WTC11 (cell line): Measurements from ENCODE around the gene SETDB1. TPM values are rescaled to one million over a fixed set of nuclear protein-coding genes. Genes with fewer than 3 reads are reported as not detected.

ENCODE experiments used
- ATAC-seq: fragments of 200-7000 bp; cut with Tn5 transposase; 2 replicates; pipeline ENCODE4 v1.10.0; 2021; ENCODE audit warnings: mild to moderate bottlenecking, moderate library complexity
- CTCF ChIA-PET: fragments of 300-600 bp; sonication (Branson Sonifier 250); formaldehyde crosslinking; loops from one replicate; lab custom pipeline; 2021; ENCODE audit warnings: antibody characterized with exemption; lab: Charles Lee
- POLR2A ChIA-PET: fragments of 350-600 bp; sonication (Branson Sonifier 250); formaldehyde crosslinking; loops from one replicate; lab custom pipeline; 2021; ENCODE audit warnings: antibody characterized with exemption; lab: Charles Lee
- DNase-seq: peaks from one replicate; pipeline ENCODE4 v3.0.0; 2021; ENCODE audit warnings: low spot score
- H3K27ac Mint-ChIP-seq: 2 replicates; pipeline ENCODE4 v1.8.0; 2021; ENCODE audit warnings: mixed read lengths
- H3K27me3 Mint-ChIP-seq: 2 replicates; pipeline ENCODE4 v1.8.0; 2021; ENCODE audit warnings: low read depth, mild to moderate bottlenecking, moderate library complexity, mixed read lengths
- H3K36me3 Mint-ChIP-seq: 2 replicates; pipeline ENCODE4 v1.8.0; 2021; ENCODE audit warnings: mixed read lengths
- H3K4me1 Mint-ChIP-seq: 2 replicates; pipeline ENCODE4 v1.8.0; 2022; ENCODE audit warnings: mixed read lengths
- H3K4me3 Mint-ChIP-seq: 2 replicates; pipeline ENCODE4 v1.8.0; 2021; ENCODE audit warnings: mild to moderate bottlenecking, moderate library complexity, mixed read lengths
- H3K9me3 Mint-ChIP-seq: 2 replicates; pipeline ENCODE4 v1.8.0; 2021; ENCODE audit warnings: mixed read lengths
- ELF4 ChIP-seq: sonication (generic); formaldehyde crosslinking; IDR thresholded peaks from 2 replicates; pipeline ENCODE4 v1.8.1; 2022; ENCODE audit warnings: low read depth, mild to moderate bottlenecking, moderate library complexity, missing genetic modification reagents
- GRHL2 ChIP-seq: fragments of 250-450 bp; sonication (Bioruptor Pico); IDR thresholded peaks from 2 replicates; pipeline ENCODE4 v1.8.0; 2022; ENCODE audit warnings: mild to moderate bottlenecking, moderate library complexity; ENCODE audit not compliant: insufficient replicate concordance, severe bottlenecking
- HMGA2 ChIP-seq: fragments of 250-450 bp; sonication (Bioruptor Pico); IDR thresholded peaks from 2 replicates; pipeline ENCODE4 v1.4.0; 2021; ENCODE audit warnings: mild to moderate bottlenecking, moderate library complexity
- NFE2L1 ChIP-seq: sonication (generic); formaldehyde crosslinking; IDR thresholded peaks from 2 replicates; pipeline ENCODE4 v1.8.1; 2023; ENCODE audit warnings: missing genetic modification reagents
- SOX15 ChIP-seq: fragments of 250-450 bp; sonication (Bioruptor Pico); IDR thresholded peaks from 2 replicates; pipeline ENCODE4 v1.9.0; 2021; ENCODE audit warnings: mild to moderate bottlenecking
- TCF7 ChIP-seq: sonication (generic); formaldehyde crosslinking; IDR thresholded peaks from 2 replicates; pipeline ENCODE4 v1.8.0; 2022; ENCODE audit warnings: mild to moderate bottlenecking, low read depth, missing genetic modification reagents, moderate library complexity
- total RNA-seq: library from RNA; stranded (reverse); gene quantifications from 3 replicates; pipeline ENCODE4 v1.2.3, GENCODE V29; 2021
- TF ChIP-seq, protein P1 (sequence below): sonication (generic); formaldehyde crosslinking; IDR thresholded peaks from 2 replicates; pipeline ENCODE4 v1.8.1; 2022; ENCODE audit warnings: low read depth, missing genetic modification reagents, borderline replicate concordance
- TF ChIP-seq, protein P2 (sequence below): fragments of 250-450 bp; sonication (Bioruptor Pico); conservative IDR thresholded peaks from 2 replicates; pipeline ENCODE4 v1.9.0; 2021; ENCODE audit warnings: mild to moderate bottlenecking
- TF ChIP-seq, protein P3 (sequence below): sonication (generic); formaldehyde crosslinking; IDR thresholded peaks from 2 replicates; pipeline ENCODE4 v1.8.1; 2023; ENCODE audit warnings: mild to moderate bottlenecking, missing genetic modification reagents
- TF ChIP-seq, protein P4 (sequence below): sonication (generic); formaldehyde crosslinking; IDR thresholded peaks from 2 replicates; pipeline ENCODE4 v1.8.1; 2023; ENCODE audit warnings: mild to moderate bottlenecking, missing genetic modification reagents, moderate library complexity
- TF ChIP-seq, protein P5 (sequence below): fragments of 250-450 bp; sonication (Bioruptor Pico); IDR thresholded peaks from 2 replicates; pipeline ENCODE4 v1.9.0; 2021; ENCODE audit warnings: mild to moderate bottlenecking
- TF ChIP-seq, protein P6 (sequence below): sonication (generic); formaldehyde crosslinking; IDR thresholded peaks from 2 replicates; pipeline ENCODE4 v1.8.0; 2023; ENCODE audit warnings: missing genetic modification reagents, mild to moderate bottlenecking, borderline replicate concordance
- TF ChIP-seq, protein P7 (sequence below): sonication (generic); formaldehyde crosslinking; IDR thresholded peaks from 2 replicates; pipeline ENCODE4 v1.8.1; 2022; ENCODE audit warnings: low read depth, mild to moderate bottlenecking, moderate library complexity, missing genetic modification reagents, borderline replicate concordance
- TF ChIP-seq, protein P8 (sequence below): sonication (generic); formaldehyde crosslinking; IDR thresholded peaks from 2 replicates; pipeline ENCODE4 v1.8.1; 2023; ENCODE audit warnings: mild to moderate bottlenecking, missing genetic modification reagents

The SETDB1 gene
- total RNA-seq, 1 experiment from 2014 or later: 53.1 TPM

DNA sequence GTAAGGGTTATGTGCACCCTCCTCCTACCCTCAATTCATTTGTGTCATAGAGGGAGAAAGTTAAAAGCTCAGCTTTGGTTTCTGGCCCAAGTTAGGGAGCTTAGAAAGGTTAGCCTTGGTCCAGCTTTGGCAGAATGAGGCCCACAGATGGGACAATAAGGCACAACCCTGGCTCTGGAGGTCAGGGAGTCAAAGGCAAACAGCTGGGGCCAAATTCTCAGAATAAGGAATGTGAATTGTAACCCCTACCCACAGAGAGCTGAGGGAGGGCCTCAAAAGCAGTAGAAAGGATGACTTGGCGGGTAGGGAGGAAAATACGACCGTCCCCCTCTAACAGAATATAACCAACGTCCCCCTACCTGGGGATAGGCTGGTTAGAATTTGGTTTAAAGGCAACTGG lies 39.4 kb downstream of the SETDB1 start (continued):
- TF ChIP-seq, protein P1, sequence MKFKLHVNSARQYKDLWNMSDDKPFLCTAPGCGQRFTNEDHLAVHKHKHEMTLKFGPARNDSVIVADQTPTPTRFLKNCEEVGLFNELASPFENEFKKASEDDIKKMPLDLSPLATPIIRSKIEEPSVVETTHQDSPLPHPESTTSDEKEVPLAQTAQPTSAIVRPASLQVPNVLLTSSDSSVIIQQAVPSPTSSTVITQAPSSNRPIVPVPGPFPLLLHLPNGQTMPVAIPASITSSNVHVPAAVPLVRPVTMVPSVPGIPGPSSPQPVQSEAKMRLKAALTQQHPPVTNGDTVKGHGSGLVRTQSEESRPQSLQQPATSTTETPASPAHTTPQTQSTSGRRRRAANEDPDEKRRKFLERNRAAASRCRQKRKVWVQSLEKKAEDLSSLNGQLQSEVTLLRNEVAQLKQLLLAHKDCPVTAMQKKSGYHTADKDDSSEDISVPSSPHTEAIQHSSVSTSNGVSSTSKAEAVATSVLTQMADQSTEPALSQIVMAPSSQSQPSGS (CRISPR knock-in tag): no peak
- TF ChIP-seq ELF4 (CRISPR knock-in tag) (no peak), HMGA2 (CRISPR knock-in tag) (no peak), GRHL2 (no peak), TCF7 (CRISPR knock-in tag) (no peak)
- TF ChIP-seq, protein P2, sequence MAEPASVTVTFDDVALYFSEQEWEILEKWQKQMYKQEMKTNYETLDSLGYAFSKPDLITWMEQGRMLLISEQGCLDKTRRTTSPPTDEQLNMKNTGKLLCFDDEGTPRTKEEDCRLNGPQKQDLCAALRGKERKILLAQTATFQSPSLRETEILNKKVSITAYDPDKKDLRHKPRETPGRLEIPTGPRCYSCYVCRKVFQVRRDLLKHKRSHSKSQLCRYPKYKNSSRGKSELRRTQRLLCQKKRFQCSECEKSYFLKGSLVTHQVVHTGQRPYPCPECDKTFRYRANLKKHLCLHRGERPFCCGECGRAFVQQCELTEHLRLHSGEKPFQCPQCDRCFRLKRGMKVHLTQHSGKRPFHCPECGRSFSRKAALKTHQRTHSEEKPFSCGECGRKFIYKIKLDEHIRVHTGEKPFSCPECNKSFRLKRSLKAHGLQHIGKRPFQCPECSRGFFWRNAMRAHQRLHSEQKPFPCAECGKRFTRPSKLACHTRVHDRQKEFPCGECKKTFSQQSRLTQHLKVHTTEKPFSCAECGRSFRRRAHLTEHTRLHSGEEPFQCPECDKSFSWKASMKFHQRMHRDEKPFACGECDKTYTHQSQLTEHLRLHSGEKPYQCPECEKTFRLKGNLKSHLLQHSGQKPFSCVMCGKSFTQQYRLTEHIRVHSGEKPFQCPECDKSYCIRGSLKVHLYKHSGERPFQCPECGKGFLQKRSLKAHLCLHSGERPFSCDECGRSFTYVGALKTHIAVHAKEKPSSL (CRISPR knock-in tag): no peak
- TF ChIP-seq, protein P3, sequence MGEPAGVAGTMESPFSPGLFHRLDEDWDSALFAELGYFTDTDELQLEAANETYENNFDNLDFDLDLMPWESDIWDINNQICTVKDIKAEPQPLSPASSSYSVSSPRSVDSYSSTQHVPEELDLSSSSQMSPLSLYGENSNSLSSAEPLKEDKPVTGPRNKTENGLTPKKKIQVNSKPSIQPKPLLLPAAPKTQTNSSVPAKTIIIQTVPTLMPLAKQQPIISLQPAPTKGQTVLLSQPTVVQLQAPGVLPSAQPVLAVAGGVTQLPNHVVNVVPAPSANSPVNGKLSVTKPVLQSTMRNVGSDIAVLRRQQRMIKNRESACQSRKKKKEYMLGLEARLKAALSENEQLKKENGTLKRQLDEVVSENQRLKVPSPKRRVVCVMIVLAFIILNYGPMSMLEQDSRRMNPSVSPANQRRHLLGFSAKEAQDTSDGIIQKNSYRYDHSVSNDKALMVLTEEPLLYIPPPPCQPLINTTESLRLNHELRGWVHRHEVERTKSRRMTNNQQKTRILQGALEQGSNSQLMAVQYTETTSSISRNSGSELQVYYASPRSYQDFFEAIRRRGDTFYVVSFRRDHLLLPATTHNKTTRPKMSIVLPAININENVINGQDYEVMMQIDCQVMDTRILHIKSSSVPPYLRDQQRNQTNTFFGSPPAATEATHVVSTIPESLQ (CRISPR knock-in tag): no peak
- TF ChIP-seq, all 79 proteins: peak for 0

DNA sequence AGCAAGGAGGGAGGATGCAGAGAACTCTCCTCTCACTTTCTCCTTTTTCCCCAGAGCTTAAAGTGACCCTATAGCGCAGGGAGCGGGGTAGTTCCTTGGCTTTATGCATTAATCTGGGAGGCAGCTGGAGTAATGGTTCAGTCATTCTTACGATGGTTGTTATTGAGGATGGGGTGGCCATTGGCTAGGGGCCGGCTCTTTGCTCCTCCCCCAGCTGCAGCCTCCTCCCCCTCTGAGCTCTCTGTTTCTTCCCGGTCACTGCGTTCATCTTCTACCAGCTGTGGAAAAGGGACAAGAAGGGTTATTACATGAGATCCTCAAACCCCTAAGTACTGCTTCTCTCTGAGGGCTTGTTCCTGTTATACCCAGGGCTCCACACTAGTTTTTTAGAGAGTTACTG lies 39.8 kb downstream of the SETDB1 start:
- Mint-ChIP-seq H3K9me3 (no peaks in the 10 kb centered on the region), H3K36me3 (peaks cover 73% of the 10 kb centered on the region), H3K4me3 (no peak overlapping the region), H3K27ac (no peak overlapping the region), H3K4me1 (peaks cover 12% of the 10 kb centered on the region), H3K27me3 (no peaks in the 10 kb centered on the region)
- ATAC-seq (no peak; the same call in 1 of the 2 replicates), DNase-seq (no peak)
- POLR2A ChIA-PET: interaction anchor here (1.0 kb wide), 1 partner anchor 41 kb away, joined by 3 read pairs; the partner anchor contains the start of gene MINDY1
- CTCF ChIA-PET: interaction anchor here (0.7 to 1.4 kb wide), 4 partner anchors 13 to 41 kb away, joined by 3 to 5 read pairs (median 3); partner anchors contain the start of gene MINDY1
- TF ChIP-seq, protein P4, sequence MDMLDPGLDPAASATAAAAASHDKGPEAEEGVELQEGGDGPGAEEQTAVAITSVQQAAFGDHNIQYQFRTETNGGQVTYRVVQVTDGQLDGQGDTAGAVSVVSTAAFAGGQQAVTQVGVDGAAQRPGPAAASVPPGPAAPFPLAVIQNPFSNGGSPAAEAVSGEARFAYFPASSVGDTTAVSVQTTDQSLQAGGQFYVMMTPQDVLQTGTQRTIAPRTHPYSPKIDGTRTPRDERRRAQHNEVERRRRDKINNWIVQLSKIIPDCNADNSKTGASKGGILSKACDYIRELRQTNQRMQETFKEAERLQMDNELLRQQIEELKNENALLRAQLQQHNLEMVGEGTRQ (CRISPR knock-in tag): no peak
- TF ChIP-seq NFE2L1 (CRISPR knock-in tag) (no peak), SOX15 (no peak)
- TF ChIP-seq, protein P5, sequence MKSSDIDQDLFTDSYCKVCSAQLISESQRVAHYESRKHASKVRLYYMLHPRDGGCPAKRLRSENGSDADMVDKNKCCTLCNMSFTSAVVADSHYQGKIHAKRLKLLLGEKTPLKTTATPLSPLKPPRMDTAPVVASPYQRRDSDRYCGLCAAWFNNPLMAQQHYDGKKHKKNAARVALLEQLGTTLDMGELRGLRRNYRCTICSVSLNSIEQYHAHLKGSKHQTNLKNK (CRISPR knock-in tag): no peak
- TF ChIP-seq, protein P6, sequence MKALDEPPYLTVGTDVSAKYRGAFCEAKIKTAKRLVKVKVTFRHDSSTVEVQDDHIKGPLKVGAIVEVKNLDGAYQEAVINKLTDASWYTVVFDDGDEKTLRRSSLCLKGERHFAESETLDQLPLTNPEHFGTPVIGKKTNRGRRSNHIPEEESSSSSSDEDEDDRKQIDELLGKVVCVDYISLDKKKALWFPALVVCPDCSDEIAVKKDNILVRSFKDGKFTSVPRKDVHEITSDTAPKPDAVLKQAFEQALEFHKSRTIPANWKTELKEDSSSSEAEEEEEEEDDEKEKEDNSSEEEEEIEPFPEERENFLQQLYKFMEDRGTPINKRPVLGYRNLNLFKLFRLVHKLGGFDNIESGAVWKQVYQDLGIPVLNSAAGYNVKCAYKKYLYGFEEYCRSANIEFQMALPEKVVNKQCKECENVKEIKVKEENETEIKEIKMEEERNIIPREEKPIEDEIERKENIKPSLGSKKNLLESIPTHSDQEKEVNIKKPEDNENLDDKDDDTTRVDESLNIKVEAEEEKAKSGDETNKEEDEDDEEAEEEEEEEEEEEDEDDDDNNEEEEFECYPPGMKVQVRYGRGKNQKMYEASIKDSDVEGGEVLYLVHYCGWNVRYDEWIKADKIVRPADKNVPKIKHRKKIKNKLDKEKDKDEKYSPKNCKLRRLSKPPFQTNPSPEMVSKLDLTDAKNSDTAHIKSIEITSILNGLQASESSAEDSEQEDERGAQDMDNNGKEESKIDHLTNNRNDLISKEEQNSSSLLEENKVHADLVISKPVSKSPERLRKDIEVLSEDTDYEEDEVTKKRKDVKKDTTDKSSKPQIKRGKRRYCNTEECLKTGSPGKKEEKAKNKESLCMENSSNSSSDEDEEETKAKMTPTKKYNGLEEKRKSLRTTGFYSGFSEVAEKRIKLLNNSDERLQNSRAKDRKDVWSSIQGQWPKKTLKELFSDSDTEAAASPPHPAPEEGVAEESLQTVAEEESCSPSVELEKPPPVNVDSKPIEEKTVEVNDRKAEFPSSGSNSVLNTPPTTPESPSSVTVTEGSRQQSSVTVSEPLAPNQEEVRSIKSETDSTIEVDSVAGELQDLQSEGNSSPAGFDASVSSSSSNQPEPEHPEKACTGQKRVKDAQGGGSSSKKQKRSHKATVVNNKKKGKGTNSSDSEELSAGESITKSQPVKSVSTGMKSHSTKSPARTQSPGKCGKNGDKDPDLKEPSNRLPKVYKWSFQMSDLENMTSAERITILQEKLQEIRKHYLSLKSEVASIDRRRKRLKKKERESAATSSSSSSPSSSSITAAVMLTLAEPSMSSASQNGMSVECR (CRISPR knock-in tag): no peak
- TF ChIP-seq, protein P7, sequence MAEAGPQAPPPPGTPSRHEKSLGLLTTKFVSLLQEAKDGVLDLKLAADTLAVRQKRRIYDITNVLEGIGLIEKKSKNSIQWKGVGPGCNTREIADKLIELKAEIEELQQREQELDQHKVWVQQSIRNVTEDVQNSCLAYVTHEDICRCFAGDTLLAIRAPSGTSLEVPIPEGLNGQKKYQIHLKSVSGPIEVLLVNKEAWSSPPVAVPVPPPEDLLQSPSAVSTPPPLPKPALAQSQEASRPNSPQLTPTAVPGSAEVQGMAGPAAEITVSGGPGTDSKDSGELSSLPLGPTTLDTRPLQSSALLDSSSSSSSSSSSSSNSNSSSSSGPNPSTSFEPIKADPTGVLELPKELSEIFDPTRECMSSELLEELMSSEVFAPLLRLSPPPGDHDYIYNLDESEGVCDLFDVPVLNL: no peak
- TF ChIP-seq, protein P8, sequence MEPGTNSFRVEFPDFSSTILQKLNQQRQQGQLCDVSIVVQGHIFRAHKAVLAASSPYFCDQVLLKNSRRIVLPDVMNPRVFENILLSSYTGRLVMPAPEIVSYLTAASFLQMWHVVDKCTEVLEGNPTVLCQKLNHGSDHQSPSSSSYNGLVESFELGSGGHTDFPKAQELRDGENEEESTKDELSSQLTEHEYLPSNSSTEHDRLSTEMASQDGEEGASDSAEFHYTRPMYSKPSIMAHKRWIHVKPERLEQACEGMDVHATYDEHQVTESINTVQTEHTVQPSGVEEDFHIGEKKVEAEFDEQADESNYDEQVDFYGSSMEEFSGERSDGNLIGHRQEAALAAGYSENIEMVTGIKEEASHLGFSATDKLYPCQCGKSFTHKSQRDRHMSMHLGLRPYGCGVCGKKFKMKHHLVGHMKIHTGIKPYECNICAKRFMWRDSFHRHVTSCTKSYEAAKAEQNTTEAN (CRISPR knock-in tag): no peak
